Uterus (tissue), 2 donors: ENCODE results near the gene PML.

Experiments used
- POLR2A ChIP-seq, 2 donors: fragments of 450-650 bp; IDR thresholded peaks; one replicate each; pipeline ENCODE4 v1.6.1; 2016; ENCODE audit warnings: antibody characterized with exemption in 2 of 2, mild to moderate bottlenecking in 1 of 2, moderate library complexity in 1 of 2
- TF ChIP-seq, protein P1 (sequence below), 4 experiments: fragments of 200-600 bp in 2 of 4; fragments of 450-650 bp in 2 of 4; sonication (generic) in 2 of 4; IDR thresholded peaks; one replicate each; pipeline ENCODE4 v1.5.1; 2016 to 2019; ENCODE audit warnings: antibody characterized with exemption in 4 of 4, mild to moderate bottlenecking in 2 of 4, moderate library complexity in 1 of 4

- TF ChIP-seq, protein P1, sequence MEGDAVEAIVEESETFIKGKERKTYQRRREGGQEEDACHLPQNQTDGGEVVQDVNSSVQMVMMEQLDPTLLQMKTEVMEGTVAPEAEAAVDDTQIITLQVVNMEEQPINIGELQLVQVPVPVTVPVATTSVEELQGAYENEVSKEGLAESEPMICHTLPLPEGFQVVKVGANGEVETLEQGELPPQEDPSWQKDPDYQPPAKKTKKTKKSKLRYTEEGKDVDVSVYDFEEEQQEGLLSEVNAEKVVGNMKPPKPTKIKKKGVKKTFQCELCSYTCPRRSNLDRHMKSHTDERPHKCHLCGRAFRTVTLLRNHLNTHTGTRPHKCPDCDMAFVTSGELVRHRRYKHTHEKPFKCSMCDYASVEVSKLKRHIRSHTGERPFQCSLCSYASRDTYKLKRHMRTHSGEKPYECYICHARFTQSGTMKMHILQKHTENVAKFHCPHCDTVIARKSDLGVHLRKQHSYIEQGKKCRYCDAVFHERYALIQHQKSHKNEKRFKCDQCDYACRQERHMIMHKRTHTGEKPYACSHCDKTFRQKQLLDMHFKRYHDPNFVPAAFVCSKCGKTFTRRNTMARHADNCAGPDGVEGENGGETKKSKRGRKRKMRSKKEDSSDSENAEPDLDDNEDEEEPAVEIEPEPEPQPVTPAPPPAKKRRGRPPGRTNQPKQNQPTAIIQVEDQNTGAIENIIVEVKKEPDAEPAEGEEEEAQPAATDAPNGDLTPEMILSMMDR (IDR thresholded peaks at IDR 0.05): no peak
- no peak for TF ChIP-seq POLR2A (IDR thresholded peaks at IDR 0.05)
Observed at GRCh38 chr15:74010929-74011540, 16.5 kb downstream of the PML start.
